OCI-LY3 (cell line): ENCODE data around the gene RLIM.

Experiments
- H2AFZ ChIP-seq: fragments of 200-600, 300-600 bp; shearing (Covaris generic); 2 replicates; pipeline ENCODE4 v1.6.0; 2014; ENCODE audit warnings: antibody characterized with exemption, low read depth, low read length
- H3K27ac ChIP-seq: fragments of 200-600, 300-600 bp; sonication (generic); 2 replicates; pipeline ENCODE4 v1.5.1; 2014; ENCODE audit warnings: mild to moderate bottlenecking, low read length, moderate library complexity, mixed read lengths
- H3K27me3 ChIP-seq: fragments of 200-600, 300-600 bp; sonication (generic); 2 replicates; pipeline ENCODE4 v1.6.1; 2014; ENCODE audit warnings: low read depth, low read length, mixed read lengths
- H3K36me3 ChIP-seq: fragments of 200-600, 300-600 bp; sonication (generic); replicated peaks from 2 replicates; pipeline ENCODE3; 2014; ENCODE audit warnings: low read depth, low read length, mixed read lengths
- H3K4me1 ChIP-seq: fragments of 300-600, 200-600 bp; sonication (generic); 2 replicates; pipeline ENCODE4 v1.6.1; 2014; ENCODE audit warnings: low read length, mixed read lengths
- H3K4me2 ChIP-seq: fragments of 200-600, 300-600 bp; sonication (generic); 2 replicates; pipeline ENCODE4 v1.6.1; 2014; ENCODE audit warnings: low read length, mixed read lengths
- H3K4me3 ChIP-seq: fragments of 300-600, 200-600 bp; sonication (generic); 2 replicates; pipeline ENCODE4 v1.5.1; 2014; ENCODE audit warnings: antibody characterized with exemption, mild to moderate bottlenecking, low read length, moderate library complexity
- H3K79me2 ChIP-seq: fragments of 300-600, 200-600 bp; shearing (Covaris generic); 2 replicates; pipeline ENCODE4 v1.6.1; 2014; ENCODE audit warnings: mild to moderate bottlenecking, low read length, mixed read lengths
- H3K9ac ChIP-seq: fragments of 300-600, 200-600 bp; shearing (Covaris generic); 2 replicates; pipeline ENCODE4 v1.6.0; 2014; ENCODE audit warnings: mild to moderate bottlenecking, low read length, moderate library complexity
- H3K9me3 ChIP-seq: fragments of 200-600, 300-600 bp; shearing (Covaris generic); 2 replicates; pipeline ENCODE4 v1.6.1; 2014; ENCODE audit warnings: low read length, mixed read lengths; ENCODE audit not compliant: insufficient read depth
- H4K20me1 ChIP-seq: fragments of 200-600, 300-600 bp; sonication (generic); 2 replicates; pipeline ENCODE4 v1.6.1; 2016; ENCODE audit warnings: low read length, mixed read lengths; ENCODE audit not compliant: insufficient read depth
- EZH2phosphoT487 ChIP-seq: fragments of 200-600 bp; shearing (Covaris generic); IDR thresholded peaks from 2 replicates; pipeline ENCODE4 v1.6.1; 2018; ENCODE audit warnings: antibody characterized with exemption, mixed run types, low read depth
- TF ChIP-seq, protein P1 (sequence below): fragments of 200-600, 300-600 bp; sonication (generic); IDR thresholded peaks from 2 replicates; pipeline ENCODE4 v1.5.1; 2014; ENCODE audit warnings: antibody characterized with exemption, low read length, low read depth

The RLIM gene

DNA sequence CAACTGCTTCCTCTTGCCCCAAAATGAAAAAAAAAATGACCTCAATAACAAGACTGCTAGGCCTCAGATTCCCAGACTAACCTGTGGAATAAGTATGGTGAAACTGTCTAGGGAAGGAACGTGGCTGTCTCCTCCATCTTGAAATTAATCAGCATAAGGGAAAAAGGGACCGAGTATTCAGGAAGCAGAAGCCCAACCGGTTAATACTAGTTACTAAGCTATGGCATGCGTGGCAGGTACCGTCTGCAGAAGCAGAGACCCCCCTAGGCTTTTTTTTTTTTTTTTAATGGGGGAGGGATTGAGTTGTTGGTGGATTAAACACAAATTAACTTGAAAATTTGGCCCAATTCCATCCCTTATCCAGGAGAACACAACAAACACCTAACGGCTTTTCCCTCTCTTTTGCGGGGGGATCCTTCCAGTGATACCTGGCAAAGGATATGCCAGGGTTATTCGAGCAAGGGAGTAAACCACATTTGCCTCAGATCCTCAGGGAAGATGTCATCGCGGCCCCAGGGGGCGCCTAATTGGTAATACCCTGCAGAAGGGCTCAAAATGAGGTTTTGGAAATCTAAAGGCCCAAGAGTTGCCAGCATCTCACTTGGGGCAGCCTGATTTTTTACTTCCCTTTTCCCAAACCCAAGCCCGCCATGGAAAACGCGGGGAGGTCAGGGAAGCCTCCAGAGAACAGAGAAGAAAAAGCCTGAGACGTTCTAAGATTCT is 893 bp downstream of the RLIM start:
- Histone ChIP-seq H3K9me3 (no peaks in the 10 kb centered on the region), H3K4me2 (peak overlapping the region; percentile 89), H3K4me1 (peaks cover 8% of the 10 kb centered on the region), H4K20me1 (peaks cover 15% of the 10 kb centered on the region), H3K79me2 (peaks cover 68% of the 10 kb centered on the region), H2AFZ (no peak overlapping the region), H3K27ac (peak overlapping the region; percentile 85), H3K27me3 (no peaks in the 10 kb centered on the region), H3K36me3 (peaks cover 11% of the 10 kb centered on the region), H3K9ac (peak overlapping the region; percentile 91), H3K4me3 (peak overlapping the region; percentile 93)
- TF ChIP-seq, protein P1, sequence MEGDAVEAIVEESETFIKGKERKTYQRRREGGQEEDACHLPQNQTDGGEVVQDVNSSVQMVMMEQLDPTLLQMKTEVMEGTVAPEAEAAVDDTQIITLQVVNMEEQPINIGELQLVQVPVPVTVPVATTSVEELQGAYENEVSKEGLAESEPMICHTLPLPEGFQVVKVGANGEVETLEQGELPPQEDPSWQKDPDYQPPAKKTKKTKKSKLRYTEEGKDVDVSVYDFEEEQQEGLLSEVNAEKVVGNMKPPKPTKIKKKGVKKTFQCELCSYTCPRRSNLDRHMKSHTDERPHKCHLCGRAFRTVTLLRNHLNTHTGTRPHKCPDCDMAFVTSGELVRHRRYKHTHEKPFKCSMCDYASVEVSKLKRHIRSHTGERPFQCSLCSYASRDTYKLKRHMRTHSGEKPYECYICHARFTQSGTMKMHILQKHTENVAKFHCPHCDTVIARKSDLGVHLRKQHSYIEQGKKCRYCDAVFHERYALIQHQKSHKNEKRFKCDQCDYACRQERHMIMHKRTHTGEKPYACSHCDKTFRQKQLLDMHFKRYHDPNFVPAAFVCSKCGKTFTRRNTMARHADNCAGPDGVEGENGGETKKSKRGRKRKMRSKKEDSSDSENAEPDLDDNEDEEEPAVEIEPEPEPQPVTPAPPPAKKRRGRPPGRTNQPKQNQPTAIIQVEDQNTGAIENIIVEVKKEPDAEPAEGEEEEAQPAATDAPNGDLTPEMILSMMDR = no peak
- TF ChIP-seq EZH2phosphoT487 = no peak

DNA sequence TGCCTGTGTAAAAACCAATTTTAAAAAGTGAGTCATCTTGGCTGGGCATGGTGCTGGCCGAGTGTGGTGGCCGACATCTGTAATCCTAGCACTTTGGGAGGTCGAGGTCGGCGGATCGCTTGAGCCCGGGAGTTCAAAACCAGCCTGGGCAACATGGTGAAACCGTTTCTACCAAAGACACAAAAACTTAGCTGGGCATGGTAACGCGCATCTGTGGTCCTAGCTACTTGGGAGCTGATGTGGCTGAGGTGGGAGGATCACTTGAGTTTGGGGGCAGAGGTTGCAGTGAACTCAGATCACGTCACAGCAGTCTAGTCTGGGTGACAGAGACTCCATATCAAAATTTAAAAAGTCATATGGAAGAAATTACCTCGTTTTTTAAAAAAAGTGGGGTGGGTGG is 7.6 kb downstream of the RLIM start:
- no peak overlapping the region for H3K4me3 ChIP-seq
- no peak overlapping the region for H3K4me2 ChIP-seq
- no peaks in the 10 kb centered on the region for H3K9me3 ChIP-seq
- H2AFZ ChIP-seq = no peak overlapping the region
- H3K4me1 ChIP-seq = no peaks in the 10 kb centered on the region
- H4K20me1 ChIP-seq = peaks cover 51% of the 10 kb centered on the region
- H3K36me3 ChIP-seq = peaks cover 14% of the 10 kb centered on the region
- no peaks in the 10 kb centered on the region for H3K27me3 ChIP-seq
- TF ChIP-seq EZH2phosphoT487 = no peak
- TF ChIP-seq, protein P1 = no peak
- H3K9ac ChIP-seq = no peak overlapping the region
- peaks cover 96% of the 10 kb centered on the region for H3K79me2 ChIP-seq
- H3K27ac ChIP-seq = no peak overlapping the region

DNA sequence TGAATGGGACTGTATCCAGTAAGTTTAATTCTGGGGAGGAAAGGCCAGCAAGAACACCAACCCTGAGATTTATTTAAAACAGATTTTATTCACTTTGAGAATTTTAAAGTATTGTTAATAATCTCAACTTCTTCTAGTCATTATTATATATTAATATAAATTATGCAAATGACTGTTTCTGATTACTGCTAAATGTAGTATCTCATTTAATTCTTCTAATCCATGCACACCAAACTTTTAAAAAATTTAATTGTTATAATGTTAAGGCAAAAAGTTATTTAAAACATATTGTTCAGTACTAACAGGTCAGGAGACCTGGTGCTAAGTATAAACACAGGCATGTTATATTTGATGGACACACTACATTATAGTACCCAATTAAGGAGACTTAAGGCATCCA is 8.1 kb downstream of the RLIM start:
- peaks cover 10% of the 10 kb centered on the region for H3K36me3 ChIP-seq
- H3K4me2 ChIP-seq = no peak overlapping the region
- H3K9me3 ChIP-seq = no peaks in the 10 kb centered on the region
- no peaks in the 10 kb centered on the region for H3K27me3 ChIP-seq
- H3K27ac ChIP-seq = no peak overlapping the region
- H2AFZ ChIP-seq = no peak overlapping the region
- H3K79me2 ChIP-seq = peaks cover 96% of the 10 kb centered on the region
- TF ChIP-seq, protein P1 = no peak
- H4K20me1 ChIP-seq = peaks cover 51% of the 10 kb centered on the region
- H3K4me1 ChIP-seq = no peaks in the 10 kb centered on the region
- H3K4me3 ChIP-seq = no peak overlapping the region
- H3K9ac ChIP-seq = no peak overlapping the region

DNA sequence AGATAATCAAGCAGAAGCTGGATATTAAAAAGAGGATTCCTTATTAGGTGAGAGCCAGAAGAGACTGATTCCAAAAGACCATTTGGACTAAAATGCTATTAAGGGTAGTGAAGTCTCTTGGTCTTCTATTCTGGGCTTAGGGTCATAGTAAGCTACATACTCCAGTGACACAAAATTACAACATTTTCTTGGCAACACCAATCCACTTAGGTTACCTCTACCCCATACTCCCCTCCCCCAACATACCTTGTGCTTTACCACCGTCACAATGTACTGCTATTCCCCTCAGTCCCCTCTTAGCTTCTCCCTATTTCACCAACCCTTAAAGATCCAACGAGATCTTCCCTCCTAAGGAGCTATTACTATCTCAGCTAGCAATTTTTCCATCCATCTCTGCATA is 11.4 kb downstream of the RLIM start:
- Histone ChIP-seq H3K4me3 (no peak overlapping the region), H3K4me2 (no peak overlapping the region), H4K20me1 (peaks cover 64% of the 10 kb centered on the region), H3K27ac (no peak overlapping the region), H2AFZ (no peak overlapping the region), H3K9ac (no peak overlapping the region), H3K27me3 (no peaks in the 10 kb centered on the region), H3K79me2 (peaks cover 99% of the 10 kb centered on the region), H3K4me1 (no peaks in the 10 kb centered on the region), H3K9me3 (no peaks in the 10 kb centered on the region), H3K36me3 (peaks cover 11% of the 10 kb centered on the region)
- no peak for TF ChIP-seq EZH2phosphoT487
- TF ChIP-seq, protein P1 = no peak
